TTC549 (cell line): ENCODE measurements around the gene ALX3.

Source experiments
- FAIRE-seq: peaks from 2 replicates; lab custom pipeline; 2012; peaks lifted over from hg19 to GRCh38; lab: Jason Lieb, UNC

ALX3 gene

GRCh38 chr1:110070671-110071242, at the start of gene ALX3:
TSS of gene ALX3 (minus strand) at chr1:110070672. CDS start at chr1:110070612, 60 bp downstream.
- no peak for FAIRE-seq

GRCh38 chr1:110119843-110120242, 49.4 kb upstream of the ALX3 start:
- no peak for FAIRE-seq

- no peak for FAIRE-seq
Observed at GRCh38 chr1:110118636-110119396, 48.3 kb upstream of the ALX3 start.

GRCh38 chr1:110114784-110115183, 44.3 kb upstream of the ALX3 start:
- no peak for FAIRE-seq

- no peak for FAIRE-seq
Observed at GRCh38 chr1:110114173-110114572, 43.7 kb upstream of the ALX3 start.

- no peak for FAIRE-seq
Observed at GRCh38 chr1:110113551-110113950, 43.1 kb upstream of the ALX3 start.

GRCh38 chr1:110112656-110113055, 42.2 kb upstream of the ALX3 start:
- FAIRE-seq: no peak

GRCh38 chr1:110112143-110112542, 41.7 kb upstream of the ALX3 start, which contains the start of gene UBL4B:
TSS of gene UBL4B (plus strand) at chr1:110112443. CDS start at chr1:110112535, 92 bp downstream.
- no peak for FAIRE-seq

- FAIRE-seq: no peak
Observed at GRCh38 chr1:110111081-110111480, 40.6 kb upstream of the ALX3 start.

GRCh38 chr1:110107867-110108469, 37.5 kb upstream of the ALX3 start:
- no peak for FAIRE-seq

- FAIRE-seq: no peak
Observed at GRCh38 chr1:110106013-110106941, 35.8 kb upstream of the ALX3 start.

GRCh38 chr1:110102081-110102480, 31.6 kb upstream of the ALX3 start:
- no peak for FAIRE-seq

GRCh38 chr1:110100335-110100734, 29.9 kb upstream of the ALX3 start:
- no peak for FAIRE-seq

- no peak for FAIRE-seq
Observed at GRCh38 chr1:110098222-110099026, 28.0 kb upstream of the ALX3 start.

GRCh38 chr1:110097507-110098221, 27.2 kb upstream of the ALX3 start:
- FAIRE-seq: no peak

- FAIRE-seq: no peak
Observed at GRCh38 chr1:110094931-110095654, 24.6 kb upstream of the ALX3 start.

GRCh38 chr1:110092991-110093390, 22.5 kb upstream of the ALX3 start:
- no peak for FAIRE-seq

GRCh38 chr1:110091791-110092190, 21.3 kb upstream of the ALX3 start:
- no peak for FAIRE-seq

- FAIRE-seq: no peak
Observed at GRCh38 chr1:110091381-110091780, 20.9 kb upstream of the ALX3 start.
